ENCODE measurements around the gene AMELX.

Gene AMELX

DNA sequence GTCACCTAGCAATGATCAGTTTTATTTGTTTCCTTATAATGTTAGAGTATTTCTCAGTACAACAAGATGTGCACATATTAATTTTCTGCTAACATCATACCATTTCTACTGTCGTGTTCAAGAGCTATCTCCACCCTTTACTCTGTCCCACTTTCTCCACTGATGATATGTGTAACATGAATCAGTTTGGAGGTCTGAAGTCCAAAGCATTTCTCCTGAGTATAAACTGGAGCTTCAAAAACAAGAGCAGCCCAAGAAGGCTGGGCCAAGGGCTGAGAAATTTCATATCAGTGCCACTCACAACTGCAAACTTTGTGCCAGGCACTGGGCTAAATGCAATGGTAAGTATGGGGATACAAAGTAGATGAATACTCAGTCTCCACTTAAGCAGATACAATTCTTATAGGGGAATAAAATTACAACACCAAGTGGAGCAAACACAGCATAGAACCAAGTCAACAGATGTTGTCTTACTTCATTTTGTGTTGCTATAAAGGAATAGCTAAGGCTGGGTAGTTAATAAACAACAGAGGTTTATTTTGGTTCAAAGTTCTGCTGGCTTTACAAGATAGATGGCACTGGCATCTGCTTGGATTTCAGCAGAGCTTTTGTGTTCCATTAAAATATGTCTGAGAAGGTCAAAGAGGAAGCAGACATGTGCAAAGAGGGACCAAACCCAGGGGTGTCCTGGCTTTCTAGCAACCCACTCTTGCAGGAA lies 44.2 kb downstream of the AMELX start:
- TF ChIP-seq OSR1 (CRISPR knock-in tag; IDR thresholded peaks at IDR 0.05) (no peak), ARNTL (CRISPR knock-in tag; IDR thresholded peaks at IDR 0.05; ENCODE audit: borderline replicate concordance, low read depth) (no peak), PPARA (CRISPR knock-in tag; IDR thresholded peaks at IDR 0.05; ENCODE audit: borderline replicate concordance) (no peak), SNAI2 (CRISPR knock-in tag; IDR thresholded peaks at IDR 0.05) (no peak), ZNF565 (CRISPR knock-in tag; conservative IDR thresholded peaks at IDR 0.05; ENCODE audit: low read depth) (no peak), TOX (CRISPR knock-in tag; IDR thresholded peaks at IDR 0.05; ENCODE audit: borderline replicate concordance) (no peak)
- TF ChIP-seq, protein P1, sequence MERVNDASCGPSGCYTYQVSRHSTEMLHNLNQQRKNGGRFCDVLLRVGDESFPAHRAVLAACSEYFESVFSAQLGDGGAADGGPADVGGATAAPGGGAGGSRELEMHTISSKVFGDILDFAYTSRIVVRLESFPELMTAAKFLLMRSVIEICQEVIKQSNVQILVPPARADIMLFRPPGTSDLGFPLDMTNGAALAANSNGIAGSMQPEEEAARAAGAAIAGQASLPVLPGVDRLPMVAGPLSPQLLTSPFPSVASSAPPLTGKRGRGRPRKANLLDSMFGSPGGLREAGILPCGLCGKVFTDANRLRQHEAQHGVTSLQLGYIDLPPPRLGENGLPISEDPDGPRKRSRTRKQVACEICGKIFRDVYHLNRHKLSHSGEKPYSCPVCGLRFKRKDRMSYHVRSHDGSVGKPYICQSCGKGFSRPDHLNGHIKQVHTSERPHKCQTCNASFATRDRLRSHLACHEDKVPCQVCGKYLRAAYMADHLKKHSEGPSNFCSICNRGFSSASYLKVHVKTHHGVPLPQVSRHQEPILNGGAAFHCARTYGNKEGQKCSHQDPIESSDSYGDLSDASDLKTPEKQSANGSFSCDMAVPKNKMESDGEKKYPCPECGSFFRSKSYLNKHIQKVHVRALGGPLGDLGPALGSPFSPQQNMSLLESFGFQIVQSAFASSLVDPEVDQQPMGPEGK (CRISPR knock-in tag; IDR thresholded peaks at IDR 0.05; ENCODE audit: borderline replicate concordance): no peak
- no peak for ATAC-seq

DNA sequence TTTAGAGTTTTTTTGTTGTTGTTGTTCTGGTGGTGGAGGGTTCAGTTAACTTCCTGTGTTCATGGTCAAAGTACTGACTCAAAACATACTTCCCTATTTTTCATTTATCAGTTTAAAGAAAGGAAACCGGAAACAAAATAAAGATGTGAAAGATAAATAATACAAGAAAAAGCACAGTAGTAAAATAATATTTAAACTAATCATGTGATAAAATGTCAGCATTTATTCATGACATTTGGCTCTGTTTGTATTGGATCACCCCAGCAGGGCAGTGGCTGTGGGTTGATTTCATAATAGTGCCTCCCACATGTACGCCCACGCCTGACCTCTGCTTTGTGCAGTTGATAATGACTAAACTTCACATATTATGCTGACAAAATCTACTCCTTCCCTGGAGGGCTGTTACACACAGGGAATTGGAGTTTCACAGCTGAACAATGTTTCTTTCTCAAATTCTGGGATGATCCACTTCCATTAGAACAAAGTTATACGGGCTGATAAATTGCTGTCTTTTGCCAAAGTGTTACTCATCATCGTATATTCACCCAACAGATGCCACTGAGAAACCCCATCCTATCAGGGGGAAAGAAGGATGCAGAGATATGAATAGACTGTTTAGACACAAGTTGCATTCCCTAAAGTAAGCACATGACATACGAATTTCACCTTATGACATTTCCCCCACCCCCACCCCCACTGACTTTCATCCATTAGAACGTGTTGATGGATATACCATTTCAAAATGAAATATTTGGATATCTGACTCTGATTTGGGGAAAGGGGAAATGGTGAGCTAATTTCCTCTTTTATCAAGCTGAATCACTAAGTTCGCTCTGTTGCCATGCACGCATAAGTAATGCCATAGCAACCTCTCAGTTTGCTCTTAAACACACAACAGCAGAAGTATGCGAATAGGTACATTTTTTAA lies 48.3 kb downstream of the AMELX start:
- peak; percentile 90 for ATAC-seq
- TF ChIP-seq, protein P2, sequence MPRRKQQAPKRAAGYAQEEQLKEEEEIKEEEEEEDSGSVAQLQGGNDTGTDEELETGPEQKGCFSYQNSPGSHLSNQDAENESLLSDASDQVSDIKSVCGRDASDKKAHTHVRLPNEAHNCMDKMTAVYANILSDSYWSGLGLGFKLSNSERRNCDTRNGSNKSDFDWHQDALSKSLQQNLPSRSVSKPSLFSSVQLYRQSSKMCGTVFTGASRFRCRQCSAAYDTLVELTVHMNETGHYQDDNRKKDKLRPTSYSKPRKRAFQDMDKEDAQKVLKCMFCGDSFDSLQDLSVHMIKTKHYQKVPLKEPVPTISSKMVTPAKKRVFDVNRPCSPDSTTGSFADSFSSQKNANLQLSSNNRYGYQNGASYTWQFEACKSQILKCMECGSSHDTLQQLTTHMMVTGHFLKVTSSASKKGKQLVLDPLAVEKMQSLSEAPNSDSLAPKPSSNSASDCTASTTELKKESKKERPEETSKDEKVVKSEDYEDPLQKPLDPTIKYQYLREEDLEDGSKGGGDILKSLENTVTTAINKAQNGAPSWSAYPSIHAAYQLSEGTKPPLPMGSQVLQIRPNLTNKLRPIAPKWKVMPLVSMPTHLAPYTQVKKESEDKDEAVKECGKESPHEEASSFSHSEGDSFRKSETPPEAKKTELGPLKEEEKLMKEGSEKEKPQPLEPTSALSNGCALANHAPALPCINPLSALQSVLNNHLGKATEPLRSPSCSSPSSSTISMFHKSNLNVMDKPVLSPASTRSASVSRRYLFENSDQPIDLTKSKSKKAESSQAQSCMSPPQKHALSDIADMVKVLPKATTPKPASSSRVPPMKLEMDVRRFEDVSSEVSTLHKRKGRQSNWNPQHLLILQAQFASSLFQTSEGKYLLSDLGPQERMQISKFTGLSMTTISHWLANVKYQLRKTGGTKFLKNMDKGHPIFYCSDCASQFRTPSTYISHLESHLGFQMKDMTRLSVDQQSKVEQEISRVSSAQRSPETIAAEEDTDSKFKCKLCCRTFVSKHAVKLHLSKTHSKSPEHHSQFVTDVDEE (CRISPR knock-in tag; IDR thresholded peaks at IDR 0.05): no peak
- peak; percentile 54 for TF ChIP-seq ISL1 (CRISPR knock-in tag; IDR thresholded peaks at IDR 0.05)
- TF ChIP-seq BACH2 (CRISPR knock-in tag; IDR thresholded peaks at IDR 0.05; ENCODE audit: borderline replicate concordance): no peak
- no peak for TF ChIP-seq CSDC2 (CRISPR knock-in tag; IDR thresholded peaks at IDR 0.05)
- TF ChIP-seq, protein P3, sequence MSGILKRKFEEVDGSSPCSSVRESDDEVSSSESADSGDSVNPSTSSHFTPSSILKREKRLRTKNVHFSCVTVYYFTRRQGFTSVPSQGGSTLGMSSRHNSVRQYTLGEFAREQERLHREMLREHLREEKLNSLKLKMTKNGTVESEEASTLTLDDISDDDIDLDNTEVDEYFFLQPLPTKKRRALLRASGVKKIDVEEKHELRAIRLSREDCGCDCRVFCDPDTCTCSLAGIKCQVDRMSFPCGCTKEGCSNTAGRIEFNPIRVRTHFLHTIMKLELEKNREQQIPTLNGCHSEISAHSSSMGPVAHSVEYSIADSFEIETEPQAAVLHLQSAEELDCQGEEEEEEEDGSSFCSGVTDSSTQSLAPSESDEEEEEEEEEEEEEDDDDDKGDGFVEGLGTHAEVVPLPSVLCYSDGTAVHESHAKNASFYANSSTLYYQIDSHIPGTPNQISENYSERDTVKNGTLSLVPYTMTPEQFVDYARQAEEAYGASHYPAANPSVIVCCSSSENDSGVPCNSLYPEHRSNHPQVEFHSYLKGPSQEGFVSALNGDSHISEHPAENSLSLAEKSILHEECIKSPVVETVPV (CRISPR knock-in tag; IDR thresholded peaks at IDR 0.05): no peak
- no peak for TF ChIP-seq ZC3H10 (CRISPR knock-in tag; IDR thresholded peaks at IDR 0.05)
- peak; percentile 35; the same call in 1 of the 2 replicates for TF ChIP-seq TOX (CRISPR knock-in tag; IDR thresholded peaks at IDR 0.05; ENCODE audit: borderline replicate concordance)

DNA sequence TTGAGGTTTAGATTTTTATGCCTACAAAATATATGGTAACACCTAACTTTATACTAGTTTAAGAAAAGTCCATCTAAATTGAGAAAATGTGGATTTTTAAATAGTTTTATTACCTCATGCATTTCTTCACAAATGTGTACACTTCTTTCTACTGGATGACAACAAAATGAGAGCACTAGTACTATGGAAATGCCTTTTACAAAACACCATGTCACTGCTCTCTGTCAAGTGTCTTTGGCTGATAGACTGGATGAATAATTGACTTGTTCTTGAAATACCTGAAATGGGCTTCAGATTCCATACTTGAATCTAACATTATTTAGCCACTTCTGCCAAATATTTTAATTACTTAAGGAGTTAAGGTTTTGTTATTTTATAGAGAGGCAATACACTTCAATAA lies 49.5 kb downstream of the AMELX start:
- TF ChIP-seq, protein P4, sequence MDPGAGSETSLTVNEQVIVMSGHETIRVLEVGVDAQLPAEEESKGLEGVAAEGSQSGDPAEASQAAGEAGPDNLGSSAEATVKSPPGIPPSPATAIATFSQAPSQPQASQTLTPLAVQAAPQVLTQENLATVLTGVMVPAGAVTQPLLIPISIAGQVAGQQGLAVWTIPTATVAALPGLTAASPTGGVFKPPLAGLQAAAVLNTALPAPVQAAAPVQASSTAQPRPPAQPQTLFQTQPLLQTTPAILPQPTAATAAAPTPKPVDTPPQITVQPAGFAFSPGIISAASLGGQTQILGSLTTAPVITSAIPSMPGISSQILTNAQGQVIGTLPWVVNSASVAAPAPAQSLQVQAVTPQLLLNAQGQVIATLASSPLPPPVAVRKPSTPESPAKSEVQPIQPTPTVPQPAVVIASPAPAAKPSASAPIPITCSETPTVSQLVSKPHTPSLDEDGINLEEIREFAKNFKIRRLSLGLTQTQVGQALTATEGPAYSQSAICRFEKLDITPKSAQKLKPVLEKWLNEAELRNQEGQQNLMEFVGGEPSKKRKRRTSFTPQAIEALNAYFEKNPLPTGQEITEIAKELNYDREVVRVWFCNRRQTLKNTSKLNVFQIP (CRISPR knock-in tag; IDR thresholded peaks at IDR 0.05; ENCODE audit: borderline replicate concordance, low read depth): no peak
- TF ChIP-seq RARB (CRISPR knock-in tag; IDR thresholded peaks at IDR 0.05): no peak
- TF ChIP-seq, protein P1 (CRISPR knock-in tag; IDR thresholded peaks at IDR 0.05; ENCODE audit: borderline replicate concordance): no peak
- TF ChIP-seq TCF4 (CRISPR knock-in tag; IDR thresholded peaks at IDR 0.05; ENCODE audit: borderline replicate concordance): no peak
- ATAC-seq: no peak
